Measurements from ENCODE around the gene BPIFB4. TPM values are rescaled to one million over a fixed set of nuclear protein-coding genes. Genes with fewer than 3 reads are reported as not detected.

BPIFB4 gene
- total RNA-seq, 1 donor from 2014 or later = not detected

DNA sequence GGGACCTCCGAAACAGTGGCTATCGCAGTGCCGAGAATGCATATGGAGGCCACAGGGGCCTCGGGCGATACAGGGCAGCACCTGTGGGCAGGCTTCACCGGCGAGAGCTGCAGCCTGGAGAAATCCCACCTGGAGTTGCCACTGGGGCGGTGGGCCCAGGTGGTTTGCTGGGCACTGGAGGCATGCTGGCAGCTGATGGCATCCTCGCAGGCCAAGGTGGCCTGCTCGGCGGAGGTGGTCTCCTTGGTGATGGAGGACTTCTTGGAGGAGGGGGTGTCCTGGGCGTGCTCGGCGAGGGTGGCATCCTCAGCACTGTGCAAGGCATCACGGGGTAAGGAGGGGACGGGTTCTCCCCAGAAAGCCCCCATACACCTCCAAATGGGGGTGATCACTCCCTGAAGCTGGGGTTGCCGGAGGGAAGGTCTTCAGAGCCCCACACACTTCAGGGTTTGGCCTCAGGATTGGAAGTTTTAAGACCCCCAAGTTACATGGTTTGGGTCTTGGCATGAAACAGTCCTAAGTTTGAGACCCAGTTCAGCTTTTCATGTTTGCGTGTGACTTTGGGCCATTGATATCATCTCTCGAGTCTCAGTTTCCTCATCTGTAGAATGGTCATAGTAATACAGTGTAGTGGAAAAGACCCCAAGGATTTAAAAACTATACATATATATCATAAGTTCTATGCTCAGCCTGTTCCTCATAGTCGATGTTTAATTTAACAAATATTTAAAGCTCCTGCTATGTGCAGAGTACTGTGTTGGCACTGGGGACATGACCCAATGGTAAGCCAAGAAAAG is 4.3 kb downstream of the BPIFB4 start:
- no peak overlapping the region for H3K4me3 Mint-ChIP-seq (ENCODE audit: unreplicated experiment)
- peaks cover 46% of the 10 kb centered on the region for H3K27me3 Mint-ChIP-seq (ENCODE audit: low read depth, unreplicated experiment)
- Histone ChIP-seq H3K27ac (ENCODE audit: low read depth, low read length) (no peak overlapping the region), H4K20me1 (ENCODE audit: insufficient read depth, low read length) (no peaks in the 10 kb centered on the region), H3K27me3 (ENCODE audit: insufficient read depth, low read length) (peaks cover 2% of the 10 kb centered on the region), H3K4me2 (ENCODE audit: low read length) (no peak overlapping the region), H3K36me3 (ENCODE audit: insufficient read depth, low read length) (no peaks in the 10 kb centered on the region), H3K4me1 (ENCODE audit: insufficient read depth, low read length) (no peaks in the 10 kb centered on the region), H3K4me3 (ENCODE audit: insufficient read depth, low read depth, low read length) (no peak overlapping the region), H3K9ac (ENCODE audit: low read length) (no peak overlapping the region), H3K9me3 (ENCODE audit: insufficient read depth, low read depth, low read length) (no peaks in the 10 kb centered on the region), H2AFZ (ENCODE audit: low read depth, low read length) (no peak overlapping the region), H3K79me2 (ENCODE audit: insufficient read depth, low read length) (no peaks in the 10 kb centered on the region)
- FAIRE-seq = no peak
- no peak for TF ChIP-seq EZH2 (IDR thresholded peaks at IDR 0.05; ENCODE audit: insufficient read depth, low read length)
- TF ChIP-seq, protein P1, sequence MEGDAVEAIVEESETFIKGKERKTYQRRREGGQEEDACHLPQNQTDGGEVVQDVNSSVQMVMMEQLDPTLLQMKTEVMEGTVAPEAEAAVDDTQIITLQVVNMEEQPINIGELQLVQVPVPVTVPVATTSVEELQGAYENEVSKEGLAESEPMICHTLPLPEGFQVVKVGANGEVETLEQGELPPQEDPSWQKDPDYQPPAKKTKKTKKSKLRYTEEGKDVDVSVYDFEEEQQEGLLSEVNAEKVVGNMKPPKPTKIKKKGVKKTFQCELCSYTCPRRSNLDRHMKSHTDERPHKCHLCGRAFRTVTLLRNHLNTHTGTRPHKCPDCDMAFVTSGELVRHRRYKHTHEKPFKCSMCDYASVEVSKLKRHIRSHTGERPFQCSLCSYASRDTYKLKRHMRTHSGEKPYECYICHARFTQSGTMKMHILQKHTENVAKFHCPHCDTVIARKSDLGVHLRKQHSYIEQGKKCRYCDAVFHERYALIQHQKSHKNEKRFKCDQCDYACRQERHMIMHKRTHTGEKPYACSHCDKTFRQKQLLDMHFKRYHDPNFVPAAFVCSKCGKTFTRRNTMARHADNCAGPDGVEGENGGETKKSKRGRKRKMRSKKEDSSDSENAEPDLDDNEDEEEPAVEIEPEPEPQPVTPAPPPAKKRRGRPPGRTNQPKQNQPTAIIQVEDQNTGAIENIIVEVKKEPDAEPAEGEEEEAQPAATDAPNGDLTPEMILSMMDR (IDR thresholded peaks at IDR 0.05; ENCODE audit: insufficient read depth, low read depth, low read length) = no peak
- peaks cover 5% of the 10 kb centered on the region for H3K9me3 Mint-ChIP-seq (ENCODE audit: unreplicated experiment)
- no peaks in the 10 kb centered on the region for H3K4me1 Mint-ChIP-seq (ENCODE audit: low read depth, unreplicated experiment)
- H3K27ac Mint-ChIP-seq (ENCODE audit: unreplicated experiment) = no peak overlapping the region
- H3K36me3 Mint-ChIP-seq (ENCODE audit: low read depth, unreplicated experiment) = no peaks in the 10 kb centered on the region
- no peak for DNase-seq (ENCODE audit: low read depth)

- TF ChIP-seq, protein P1 (IDR thresholded peaks at IDR 0.05; ENCODE audit: insufficient read depth, low read depth, low read length) = no peak
- no peak for TF ChIP-seq EZH2 (IDR thresholded peaks at IDR 0.05; ENCODE audit: insufficient read depth, low read length)
- H3K4me1 Mint-ChIP-seq (ENCODE audit: low read depth, unreplicated experiment) = no peaks in the 10 kb centered on the region
- Histone ChIP-seq H3K4me3 (ENCODE audit: insufficient read depth, low read depth, low read length) (no peak overlapping the region), H2AFZ (ENCODE audit: low read depth, low read length) (no peak overlapping the region), H4K20me1 (ENCODE audit: insufficient read depth, low read length) (no peaks in the 10 kb centered on the region), H3K79me2 (ENCODE audit: insufficient read depth, low read length) (no peaks in the 10 kb centered on the region), H3K9me3 (ENCODE audit: insufficient read depth, low read depth, low read length) (no peaks in the 10 kb centered on the region), H3K36me3 (ENCODE audit: insufficient read depth, low read length) (no peaks in the 10 kb centered on the region), H3K27ac (ENCODE audit: low read depth, low read length) (no peak overlapping the region), H3K9ac (ENCODE audit: low read length) (no peak overlapping the region), H3K4me2 (ENCODE audit: low read length) (no peak overlapping the region), H3K4me1 (ENCODE audit: insufficient read depth, low read length) (no peaks in the 10 kb centered on the region), H3K27me3 (ENCODE audit: insufficient read depth, low read length) (peaks cover 2% of the 10 kb centered on the region)
- H3K4me3 Mint-ChIP-seq (ENCODE audit: unreplicated experiment) = no peak overlapping the region
- H3K9me3 Mint-ChIP-seq (ENCODE audit: unreplicated experiment) = peaks cover 5% of the 10 kb centered on the region
- H3K27ac Mint-ChIP-seq (ENCODE audit: unreplicated experiment) = no peak overlapping the region
- H3K36me3 Mint-ChIP-seq (ENCODE audit: low read depth, unreplicated experiment) = no peaks in the 10 kb centered on the region
- peaks cover 45% of the 10 kb centered on the region for H3K27me3 Mint-ChIP-seq (ENCODE audit: low read depth, unreplicated experiment)
- DNase-seq (ENCODE audit: low read depth) = no peak
- FAIRE-seq = no peak
Measured at GRCh38 chr20:33084722-33085121, 5.3 kb downstream of the BPIFB4 start.
